Peyer's patch (tissue), 4 donors: ENCODE measurements around the gene IGSF9B.

ENCODE experiments used
- CTCF ChIP-seq, 6 experiments: fragments of 450-650 bp in 4 of 6; fragments of 200-600 bp in 2 of 6; sonication (generic) in 1 of 6; IDR thresholded peaks; one replicate each; pipeline ENCODE4 v1.5.1; 2017 to 2019; ENCODE audit warnings: antibody characterized with exemption in 6 of 6, mild to moderate bottlenecking in 3 of 6, moderate library complexity in 1 of 6
- POLR2A ChIP-seq, 2 donors: fragments of 450-650 bp; IDR thresholded peaks; one replicate each; pipeline ENCODE4 v1.5.1; 2017; ENCODE audit warnings: antibody characterized with exemption in 2 of 2, mild to moderate bottlenecking in 2 of 2, moderate library complexity in 2 of 2

- TF ChIP-seq CTCF (IDR thresholded peaks at IDR 0.05) (no peak), POLR2A (IDR thresholded peaks at IDR 0.05) (no peak)
These were observed 5.2 kb downstream of the IGSF9B start for GRCh38 chr11:133951327-133952198.
